ENCODE measurements around the gene PPP1CC.
"Not testable (repeated sequence)": the region's sequence is repeated elsewhere in the genome, so short reads cannot be mapped to it uniquely, and the experiment has no call there.

Gene PPP1CC

GRCh38 chr12:110726708-110727369, 15.9 kb downstream of the PPP1CC start:
- no peak for DNase-seq (ENCODE audit: low read depth in 3 of 3, low spot score in 1 of 3)

- no peak for DNase-seq (ENCODE audit: low read depth in 3 of 3, low spot score in 1 of 3)
Observed at GRCh38 chr12:110726028-110726427, 16.7 kb downstream of the PPP1CC start.

GRCh38 chr12:110725267-110725666, 17.4 kb downstream of the PPP1CC start:
- no peak for DNase-seq (ENCODE audit: low read depth in 3 of 3, low spot score in 1 of 3)

DNA sequence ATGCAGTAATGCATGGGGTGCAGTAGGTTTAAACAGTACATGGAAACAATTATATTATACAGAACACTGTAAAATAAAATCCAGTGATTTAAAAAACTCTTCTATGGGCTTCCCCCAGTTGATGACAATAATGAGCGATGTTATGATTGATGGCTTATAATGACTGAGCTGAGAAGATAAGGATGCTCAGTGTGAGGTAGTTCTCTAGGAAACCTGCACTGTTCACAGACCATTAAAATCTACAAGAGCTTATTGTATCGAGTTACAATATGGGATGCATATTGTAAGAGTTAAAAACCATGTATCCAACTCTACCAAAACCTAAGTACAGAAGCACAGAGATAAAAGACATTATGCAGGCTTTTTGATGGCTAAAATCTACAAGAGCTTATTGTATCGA, 19.8 kb downstream of the PPP1CC start:
- not testable (repeated sequence) for DNase-seq (ENCODE audit: low read depth in 3 of 3, low spot score in 1 of 3)

DNA sequence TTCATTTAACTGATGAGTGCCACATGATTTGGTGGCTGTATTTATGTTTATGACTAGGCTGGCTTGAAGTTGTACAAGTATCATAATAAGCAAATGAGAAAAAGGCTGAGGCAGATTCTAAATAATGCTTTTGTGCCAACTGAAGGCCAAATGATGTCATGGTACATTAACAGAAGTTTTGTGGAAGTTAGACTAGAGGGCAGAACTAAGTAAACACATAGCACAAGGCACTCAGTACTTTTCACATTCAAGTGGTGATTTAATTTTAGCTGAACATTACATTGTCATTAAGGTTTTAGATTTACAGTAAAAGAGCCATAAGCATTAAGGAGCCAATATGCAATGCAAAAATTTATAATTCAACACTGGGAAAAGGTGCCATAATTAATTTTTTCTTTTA, 21.1 kb downstream of the PPP1CC start:
- DNase-seq (ENCODE audit: low read depth in 3 of 3, low spot score in 1 of 3): no peak

DNA sequence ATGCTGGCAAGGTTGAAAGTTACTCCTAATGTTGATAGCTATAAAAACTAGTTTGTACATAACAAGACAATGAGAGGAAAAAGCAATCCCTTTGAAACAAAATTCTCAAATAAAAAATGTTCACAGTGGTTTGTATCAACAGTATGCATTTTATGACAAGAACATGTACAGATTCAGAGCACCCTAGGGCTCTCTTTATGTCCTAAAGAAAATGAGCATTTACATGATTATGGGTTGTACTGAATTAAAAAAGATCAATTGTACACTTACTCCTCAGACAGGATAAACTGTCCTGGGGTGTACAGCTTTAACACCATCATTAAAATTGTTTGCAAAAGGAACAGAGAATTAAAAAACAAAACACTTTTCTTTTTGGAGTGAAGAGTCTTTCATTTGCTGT, 22.2 kb downstream of the PPP1CC start:
- no peak for DNase-seq (ENCODE audit: low read depth in 3 of 3, low spot score in 1 of 3)

DNA sequence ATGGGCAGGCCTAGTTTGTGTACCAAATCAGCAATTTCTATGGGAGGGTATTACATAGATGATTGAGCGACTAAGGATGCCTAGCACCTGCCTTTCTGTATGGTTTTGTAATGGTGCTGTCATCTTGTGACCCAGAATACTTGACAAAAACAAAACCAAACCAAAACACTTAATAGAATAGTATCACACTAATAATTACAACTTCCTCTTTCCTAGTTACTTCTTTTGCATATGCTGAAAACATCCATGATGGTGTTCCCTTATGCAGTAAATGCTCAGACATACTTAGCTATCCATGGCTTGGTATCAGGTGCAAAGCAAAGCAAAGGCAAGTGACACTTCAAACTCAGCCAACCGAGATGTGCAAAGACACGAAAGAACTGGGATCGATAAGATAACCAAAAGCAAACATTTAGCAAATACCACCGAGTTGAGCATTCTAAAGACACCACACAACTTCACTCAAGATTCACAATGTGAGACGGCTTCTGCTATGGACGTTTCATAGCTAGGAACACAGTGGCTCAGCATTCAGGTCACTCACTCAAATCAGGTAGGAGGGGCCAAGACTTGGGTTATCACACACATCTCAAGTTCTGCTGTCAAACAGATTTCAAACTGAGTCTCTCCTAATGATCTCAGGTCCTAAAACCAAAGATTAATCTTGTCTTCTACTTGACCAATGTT, 24.3 kb downstream of the PPP1CC start:
- DNase-seq (ENCODE audit: low read depth in 3 of 3, low spot score in 1 of 3): no peak

DNA sequence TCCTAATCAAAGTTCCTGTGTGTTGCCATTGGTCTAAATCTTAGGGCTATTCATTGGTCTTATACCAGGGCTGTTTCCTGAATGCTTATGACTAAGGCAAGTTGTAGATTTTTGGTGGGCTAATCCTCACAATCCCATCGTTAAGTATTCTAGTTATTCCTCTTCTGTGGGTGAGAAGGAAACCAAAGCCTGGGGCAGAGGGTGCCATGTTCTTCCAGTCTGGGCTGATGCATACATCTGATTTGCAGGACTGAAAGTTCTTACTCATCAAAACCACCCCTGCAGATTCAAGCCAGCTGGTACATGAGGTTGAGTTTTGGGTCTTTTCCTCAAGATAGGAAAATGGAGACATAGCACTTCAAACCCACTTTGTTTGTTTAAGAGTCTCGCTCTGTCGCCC, 25.7 kb downstream of the PPP1CC start:
- DNase-seq (ENCODE audit: low read depth in 3 of 3, low spot score in 1 of 3): no peak

DNA sequence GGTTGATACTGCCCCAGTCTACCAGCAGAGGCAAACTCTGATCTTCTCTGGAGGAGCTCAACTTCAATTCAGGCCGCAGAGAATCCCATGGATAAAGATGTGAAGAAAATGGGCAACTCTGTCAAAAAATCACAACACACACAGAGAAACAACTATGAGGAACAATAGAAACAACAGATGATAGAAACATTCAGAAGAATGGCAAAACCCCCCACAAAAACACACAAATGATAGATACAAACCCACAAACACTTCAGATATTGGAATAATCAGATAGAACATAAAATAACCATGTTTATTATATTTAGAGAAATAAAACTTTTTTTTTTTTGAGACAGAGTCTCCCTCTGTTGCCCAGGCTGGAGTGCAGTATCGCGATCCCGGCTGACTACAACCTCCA, 33.8 kb downstream of the PPP1CC start:
- DNase-seq (ENCODE audit: low read depth in 3 of 3, low spot score in 1 of 3): no peak

DNA sequence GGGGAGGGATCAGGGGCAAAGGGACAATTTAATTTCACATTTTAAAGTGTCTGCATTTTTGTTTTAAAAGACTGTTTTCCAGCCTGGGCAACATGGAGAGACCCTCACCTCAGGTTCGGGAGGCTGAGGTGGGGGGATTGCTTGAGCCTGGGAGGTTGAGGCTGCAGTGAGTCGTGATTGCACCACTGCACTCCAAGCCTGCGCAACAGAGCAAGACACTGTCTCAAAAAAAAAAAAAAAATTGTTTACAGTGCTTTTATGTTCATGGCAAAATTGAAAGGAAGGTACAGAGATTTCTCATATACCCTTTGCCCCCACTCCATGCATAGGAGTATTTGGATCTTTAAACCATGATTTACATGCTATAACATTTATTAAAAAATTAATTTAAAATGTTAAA, 37.4 kb downstream of the PPP1CC start:
- DNase-seq (ENCODE audit: low read depth in 3 of 3, low spot score in 1 of 3): no peak

DNA sequence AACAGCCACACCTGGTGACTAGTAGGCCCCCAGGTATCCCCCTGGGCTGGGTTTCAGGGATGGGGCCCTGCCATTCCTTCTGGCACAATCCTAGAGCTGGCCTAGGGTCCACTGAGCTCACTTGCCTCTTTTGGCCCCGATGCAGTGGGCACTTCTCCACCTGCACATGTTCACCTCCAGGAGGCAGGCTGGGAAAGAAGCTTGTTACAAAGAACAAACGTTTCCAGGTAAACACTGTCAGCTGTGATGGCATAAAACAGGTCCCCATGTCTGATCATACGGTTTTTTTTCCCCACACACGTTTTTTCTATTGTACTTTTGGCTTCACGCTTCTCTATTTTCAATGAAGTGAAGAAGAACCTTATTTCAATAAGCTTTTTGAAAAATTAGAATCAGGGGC, 37.9 kb downstream of the PPP1CC start:
- no peak for DNase-seq (ENCODE audit: low read depth in 3 of 3, low spot score in 1 of 3)

GRCh38 chr12:110704231-110704630, 38.5 kb downstream of the PPP1CC start:
- no peak for DNase-seq (ENCODE audit: low read depth in 3 of 3, low spot score in 1 of 3)

- no peak for DNase-seq (ENCODE audit: low read depth in 3 of 3, low spot score in 1 of 3)
Observed at GRCh38 chr12:110702081-110702480, 40.6 kb downstream of the PPP1CC start.

DNA sequence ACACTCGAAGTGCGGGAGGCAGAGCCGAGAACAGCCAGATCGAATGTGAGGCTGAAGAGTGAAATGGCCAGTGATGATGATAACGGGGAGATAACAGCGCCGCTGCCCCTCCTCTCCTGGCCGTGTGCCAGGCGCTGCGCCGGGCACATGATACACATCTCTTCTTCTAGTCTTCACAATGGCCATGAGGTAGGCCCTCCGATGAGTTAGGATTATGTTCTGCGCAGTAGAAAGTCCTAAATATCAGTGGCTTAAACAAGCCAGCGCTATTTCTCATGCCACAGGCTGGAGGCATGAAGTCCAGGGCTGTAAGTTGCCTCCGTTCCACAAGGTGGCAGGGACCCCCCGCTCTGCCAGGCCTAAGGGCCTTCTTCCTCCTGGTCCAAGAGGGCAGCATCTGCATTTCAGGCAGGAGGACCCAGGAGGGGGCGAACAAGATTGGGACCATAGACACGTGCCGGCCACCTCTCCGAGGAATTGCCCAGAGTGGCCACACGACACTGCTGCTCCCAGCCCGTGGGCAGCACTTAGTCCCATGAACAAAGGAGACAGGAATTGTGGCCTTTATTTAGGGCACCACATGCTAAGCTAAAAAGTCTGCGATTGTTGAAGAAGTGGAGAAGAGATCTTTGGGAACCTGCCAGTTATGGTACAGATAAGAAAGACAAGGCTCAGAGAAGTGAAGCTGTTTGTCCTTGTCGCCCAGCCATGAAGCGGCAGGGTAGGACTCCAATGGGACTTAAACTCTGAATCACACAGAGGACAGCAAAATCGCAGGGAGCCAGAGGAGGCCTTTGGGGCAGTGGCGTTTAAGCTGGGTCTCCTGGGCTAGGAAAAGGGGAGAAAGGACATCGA, 42.9 kb downstream of the PPP1CC start:
- DNase-seq (ENCODE audit: low read depth in 3 of 3, low spot score in 1 of 3): no peak

DNA sequence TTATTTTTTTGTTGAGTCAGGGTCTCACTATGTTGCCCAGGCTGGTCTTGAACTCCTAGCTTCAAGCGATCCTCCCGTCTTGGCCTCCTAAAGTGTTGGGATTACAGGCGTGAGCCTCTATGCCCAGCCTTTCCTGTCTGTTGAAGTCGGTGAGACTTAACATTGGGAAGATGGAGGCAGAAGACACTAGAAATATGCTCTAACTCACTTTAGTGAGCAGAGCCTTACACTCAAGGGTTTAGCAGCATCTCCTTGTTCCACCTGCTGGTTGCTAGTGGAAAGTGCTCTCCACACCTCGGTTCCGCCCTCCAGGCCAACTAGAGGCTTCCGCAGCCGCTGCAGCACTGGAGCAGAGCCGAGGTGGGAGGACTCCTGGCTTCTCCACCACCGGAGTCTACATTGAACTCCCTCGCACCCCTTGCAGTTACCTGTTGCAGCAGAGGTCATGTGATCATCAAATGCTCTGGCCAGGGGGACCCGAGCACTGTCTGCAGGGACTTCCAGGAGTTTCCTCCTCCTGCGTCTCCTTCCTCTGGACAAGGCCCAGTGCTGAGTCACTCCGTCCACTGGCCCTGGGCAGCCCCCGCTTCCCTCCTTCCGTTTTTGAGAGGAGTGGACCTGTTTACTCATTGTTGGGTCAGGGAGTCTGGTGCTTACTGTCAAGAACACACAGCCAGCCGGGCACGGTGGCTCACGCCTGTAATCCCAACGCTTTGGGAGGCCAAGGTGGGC, 44.4 kb downstream of the PPP1CC start:
- DNase-seq (ENCODE audit: low read depth in 3 of 3, low spot score in 1 of 3): peak; percentile 42 to 57 (median 45)

DNA sequence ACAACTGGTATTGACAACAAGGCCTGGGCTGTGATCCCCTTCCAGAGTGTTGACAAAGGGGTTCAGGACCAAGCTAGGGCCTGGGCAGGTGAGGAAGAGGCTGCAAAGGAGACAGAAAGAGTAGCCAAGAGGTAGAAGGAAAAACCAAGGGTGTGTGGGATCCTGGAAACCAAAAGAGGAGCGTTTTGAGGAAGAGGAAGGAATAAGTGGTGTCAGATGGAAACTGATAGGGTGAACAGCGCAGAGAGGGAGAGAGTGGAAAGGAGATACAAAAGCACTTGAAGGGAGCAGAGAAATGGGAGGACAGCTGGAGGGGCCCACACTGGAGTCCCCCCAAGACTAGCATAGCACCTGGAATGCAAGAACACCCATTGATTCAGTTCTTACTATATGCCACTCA, 45.5 kb downstream of the PPP1CC start:
- no peak for DNase-seq (ENCODE audit: low read depth in 3 of 3, low spot score in 1 of 3)

GRCh38 chr12:110696283-110696682, 46.4 kb downstream of the PPP1CC start:
- no peak for DNase-seq (ENCODE audit: low read depth in 3 of 3, low spot score in 1 of 3)

DNA sequence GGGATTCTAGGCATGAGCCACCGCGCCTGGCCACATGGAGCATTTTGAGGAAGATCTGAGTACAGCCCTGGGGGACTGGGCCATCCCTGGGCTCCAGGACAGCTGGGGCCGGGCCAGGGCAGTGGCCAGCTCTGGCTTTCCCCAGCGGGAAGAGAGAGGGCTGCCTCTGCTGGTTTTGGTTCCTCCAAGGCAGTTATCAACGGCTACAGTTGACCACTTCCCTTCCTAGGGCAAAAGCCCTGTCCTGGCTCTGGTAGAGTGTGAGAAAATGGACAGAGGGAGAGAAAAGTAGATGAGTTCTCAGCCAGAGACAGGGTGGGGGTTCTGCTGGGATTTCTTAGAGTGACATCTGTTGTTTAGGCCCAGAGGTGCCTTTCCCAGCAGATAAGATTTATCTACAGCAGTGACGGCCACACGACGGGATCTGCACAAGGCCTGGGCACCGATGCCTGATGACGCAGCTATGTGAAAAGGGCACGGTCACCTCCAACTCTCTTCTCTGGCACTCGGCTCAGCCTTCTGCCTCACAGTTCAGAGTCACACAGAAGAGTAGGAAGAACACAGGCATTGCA, 48.3 kb downstream of the PPP1CC start:
- DNase-seq (ENCODE audit: low read depth in 3 of 3, low spot score in 1 of 3): no peak

DNA sequence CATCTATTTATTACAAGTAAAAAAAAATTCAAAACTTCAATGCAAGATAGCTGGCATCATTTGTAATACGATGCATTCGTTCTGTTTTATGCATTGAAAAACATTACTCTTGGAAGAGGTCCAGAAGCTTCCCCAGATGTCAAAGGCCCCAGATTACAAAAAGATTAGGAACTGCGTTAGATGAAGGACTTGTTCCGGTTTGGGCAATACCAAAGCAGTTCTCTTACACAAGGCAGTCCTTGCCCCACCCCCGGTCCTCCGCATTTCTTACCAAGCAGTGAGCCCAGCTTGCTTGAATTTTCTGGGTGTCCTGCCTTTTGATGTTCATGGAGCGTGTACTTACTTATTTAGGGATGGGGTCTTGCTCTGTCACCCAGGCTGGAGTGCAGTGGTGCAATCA, 49.0 kb downstream of the PPP1CC start:
- no peak for DNase-seq (ENCODE audit: low read depth in 3 of 3, low spot score in 1 of 3)

DNA sequence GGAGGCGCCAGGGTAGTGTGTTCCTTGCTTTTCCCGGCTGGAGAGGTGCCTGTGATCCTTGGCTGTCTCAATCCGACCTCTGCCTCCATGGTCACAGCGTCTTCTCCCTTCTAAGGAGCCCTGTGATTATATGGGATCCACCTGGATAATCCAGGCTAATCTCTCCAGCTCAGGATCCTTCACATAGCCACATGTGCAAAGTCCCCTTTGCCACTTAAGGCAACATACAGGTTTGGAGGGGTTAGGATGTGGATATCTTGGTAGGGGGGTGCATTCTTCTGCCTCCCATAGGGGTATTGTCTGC, 52.6 kb downstream of the PPP1CC start:
- DNase-seq (ENCODE audit: low read depth in 3 of 3, low spot score in 1 of 3): no peak
